OCI-LY1 (cell line): ENCODE results near the gene FKBP1A.

Source experiments
- H2AFZ ChIP-seq: fragments of 200-600 bp; sonication (generic), shearing (Covaris generic); 2 replicates; pipeline ENCODE4 v1.6.0; 2014; ENCODE audit warnings: antibody characterized with exemption, mild to moderate bottlenecking, low read length
- H3F3A ChIP-seq: fragments of 200-600 bp; sonication (generic), shearing (Covaris generic); 2 replicates; pipeline ENCODE4 v1.6.0; 2014; ENCODE audit warnings: mild to moderate bottlenecking, antibody characterized with exemption, low read length, moderate library complexity; ENCODE audit not compliant: insufficient read depth
- H3K27ac ChIP-seq: fragments of 200-600 bp; sonication (generic); 2 replicates; pipeline ENCODE4 v1.5.1; 2014; ENCODE audit warnings: low read length, mixed run types, mild to moderate bottlenecking, low read depth; ENCODE audit not compliant: poor library complexity, severe bottlenecking
- H3K27me3 ChIP-seq: fragments of 200-600 bp; sonication (generic); 2 replicates; pipeline ENCODE4 v1.6.0; 2014; ENCODE audit warnings: antibody characterized with exemption, mild to moderate bottlenecking, low read length, moderate library complexity; ENCODE audit not compliant: insufficient read depth
- H3K36me3 ChIP-seq: fragments of 200-600 bp; sonication (generic); 2 replicates; pipeline ENCODE4 v1.6.1; 2014; ENCODE audit warnings: mild to moderate bottlenecking, antibody characterized with exemption, low read length, moderate library complexity, mixed read lengths; ENCODE audit not compliant: insufficient read depth
- H3K4me1 ChIP-seq: fragments of 200-600 bp; sonication (generic); 2 replicates; pipeline ENCODE4 v1.5.1; 2014; ENCODE audit warnings: mild to moderate bottlenecking, low read length, moderate library complexity; ENCODE audit not compliant: insufficient read depth, severe bottlenecking
- H3K4me2 ChIP-seq: fragments of 200-600 bp; sonication (generic), shearing (Covaris generic); 2 replicates; pipeline ENCODE4 v1.6.1; 2014; ENCODE audit warnings: low read length
- H3K4me3 ChIP-seq: fragments of 200-600 bp; sonication (generic); 2 replicates; pipeline ENCODE4 v1.5.1; 2014; ENCODE audit warnings: low read length, low read depth, mild to moderate bottlenecking, mixed read lengths; ENCODE audit not compliant: poor library complexity, severe bottlenecking
- H3K79me2 ChIP-seq: fragments of 200-600 bp; shearing (Covaris generic); 2 replicates; pipeline ENCODE4 v1.6.1; 2016; ENCODE audit warnings: mixed run types, low read length, mixed read lengths; ENCODE audit not compliant: insufficient read depth
- H3K9ac ChIP-seq: fragments of 200-600 bp; sonication (generic), shearing (Covaris generic); 2 replicates; pipeline ENCODE4 v1.6.1; 2014; ENCODE audit warnings: mild to moderate bottlenecking, low read length, mixed read lengths
- H3K9me2 ChIP-seq: fragments of 200-600 bp; sonication (generic), shearing (Covaris generic); 2 replicates; pipeline ENCODE4 v1.6.1; 2014; ENCODE audit warnings: low read depth, mild to moderate bottlenecking, low read length, mixed read lengths
- H3K9me3 ChIP-seq: fragments of 200-600 bp; shearing (Covaris generic); 2 replicates; pipeline ENCODE4 v1.6.1; 2014; ENCODE audit warnings: low read length, mixed read lengths
- H4K20me1 ChIP-seq: fragments of 200-600 bp; sonication (generic), shearing (Covaris generic); 2 replicates; pipeline ENCODE4 v1.6.0; 2016; ENCODE audit warnings: mild to moderate bottlenecking, low read length; ENCODE audit not compliant: insufficient read depth
- EZH2 ChIP-seq: fragments of 200-600 bp; sonication (generic), shearing (Covaris generic); IDR thresholded peaks from 2 replicates; pipeline ENCODE4 v1.8.0; 2017; ENCODE audit warnings: borderline replicate concordance, mixed run types, mild to moderate bottlenecking, antibody characterized with exemption, low read length, moderate library complexity, mixed read lengths
- TF ChIP-seq, protein P1 (sequence below): fragments of 200-600 bp; sonication (generic), shearing (Covaris generic); IDR thresholded peaks from 2 replicates; pipeline ENCODE4 v1.5.1; 2017; ENCODE audit warnings: mild to moderate bottlenecking, antibody characterized with exemption, low read length, moderate library complexity, mixed read lengths

The FKBP1A gene

DNA sequence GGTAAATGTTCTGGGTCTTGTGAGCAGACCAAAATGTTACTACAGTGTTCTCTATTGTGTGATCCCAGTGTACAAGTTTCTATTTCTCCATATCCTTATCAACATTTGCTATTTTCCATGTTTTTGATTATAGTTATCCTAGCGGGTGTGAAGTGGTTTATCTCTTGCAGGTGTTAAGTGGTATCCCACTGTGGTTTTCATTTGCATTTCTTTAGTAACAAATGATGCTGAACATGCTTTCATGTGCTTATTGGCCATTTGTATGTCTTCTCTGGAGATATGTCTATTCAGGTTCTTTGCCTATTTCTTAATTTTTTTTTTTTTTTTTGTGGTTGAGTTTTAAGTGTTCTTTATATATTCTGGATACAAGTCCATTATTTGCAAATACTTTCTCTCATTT, 38.3 kb upstream of the FKBP1A start:
- H3K4me1 ChIP-seq = peaks cover 16% of the 10 kb centered on the region
- no peak overlapping the region for H3K4me3 ChIP-seq
- H3K27ac ChIP-seq = no peak overlapping the region
- no peaks in the 10 kb centered on the region for H3K79me2 ChIP-seq
- H3K36me3 ChIP-seq = peaks cover 4% of the 10 kb centered on the region
- H3K9me2 ChIP-seq = no peaks in the 10 kb centered on the region
- no peaks in the 10 kb centered on the region for H4K20me1 ChIP-seq
- H3K9ac ChIP-seq = no peak overlapping the region
- no peak overlapping the region for H3K4me2 ChIP-seq
- no peaks in the 10 kb centered on the region for H3K27me3 ChIP-seq
- H3K9me3 ChIP-seq = peaks cover 3% of the 10 kb centered on the region; the same call in 1 of the 2 replicates
- no peaks in the 10 kb centered on the region for H3F3A ChIP-seq
- H2AFZ ChIP-seq = no peak overlapping the region
- TF ChIP-seq EZH2 = no peak
- TF ChIP-seq, protein P1, sequence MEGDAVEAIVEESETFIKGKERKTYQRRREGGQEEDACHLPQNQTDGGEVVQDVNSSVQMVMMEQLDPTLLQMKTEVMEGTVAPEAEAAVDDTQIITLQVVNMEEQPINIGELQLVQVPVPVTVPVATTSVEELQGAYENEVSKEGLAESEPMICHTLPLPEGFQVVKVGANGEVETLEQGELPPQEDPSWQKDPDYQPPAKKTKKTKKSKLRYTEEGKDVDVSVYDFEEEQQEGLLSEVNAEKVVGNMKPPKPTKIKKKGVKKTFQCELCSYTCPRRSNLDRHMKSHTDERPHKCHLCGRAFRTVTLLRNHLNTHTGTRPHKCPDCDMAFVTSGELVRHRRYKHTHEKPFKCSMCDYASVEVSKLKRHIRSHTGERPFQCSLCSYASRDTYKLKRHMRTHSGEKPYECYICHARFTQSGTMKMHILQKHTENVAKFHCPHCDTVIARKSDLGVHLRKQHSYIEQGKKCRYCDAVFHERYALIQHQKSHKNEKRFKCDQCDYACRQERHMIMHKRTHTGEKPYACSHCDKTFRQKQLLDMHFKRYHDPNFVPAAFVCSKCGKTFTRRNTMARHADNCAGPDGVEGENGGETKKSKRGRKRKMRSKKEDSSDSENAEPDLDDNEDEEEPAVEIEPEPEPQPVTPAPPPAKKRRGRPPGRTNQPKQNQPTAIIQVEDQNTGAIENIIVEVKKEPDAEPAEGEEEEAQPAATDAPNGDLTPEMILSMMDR = no peak

GRCh38 chr20:1430004-1430451, 37.2 kb upstream of the FKBP1A start:
- Histone ChIP-seq H3K9ac (no peak overlapping the region), H3F3A (no peaks in the 10 kb centered on the region), H3K4me3 (no peak overlapping the region), H3K9me2 (no peaks in the 10 kb centered on the region), H4K20me1 (no peaks in the 10 kb centered on the region), H3K4me1 (peaks cover 8% of the 10 kb centered on the region), H2AFZ (no peak overlapping the region), H3K36me3 (peaks cover 4% of the 10 kb centered on the region), H3K79me2 (no peaks in the 10 kb centered on the region), H3K27me3 (no peaks in the 10 kb centered on the region), H3K27ac (no peak overlapping the region), H3K9me3 (peaks cover 3% of the 10 kb centered on the region; the same call in 1 of the 2 replicates), H3K4me2 (no peak overlapping the region)
- TF ChIP-seq, protein P1 = no peak
- no peak for TF ChIP-seq EZH2

GRCh38 chr20:1429143-1429728, 36.4 kb upstream of the FKBP1A start:
- no peaks in the 10 kb centered on the region for H3F3A ChIP-seq
- no peak overlapping the region for H3K27ac ChIP-seq
- H4K20me1 ChIP-seq = no peaks in the 10 kb centered on the region
- TF ChIP-seq, protein P1 = no peak
- H3K4me3 ChIP-seq = no peak overlapping the region
- H3K79me2 ChIP-seq = no peaks in the 10 kb centered on the region
- no peaks in the 10 kb centered on the region; the same call in 1 of the 2 replicates for H3K36me3 ChIP-seq
- no peaks in the 10 kb centered on the region for H3K9me2 ChIP-seq
- H3K27me3 ChIP-seq = no peaks in the 10 kb centered on the region
- no peak overlapping the region for H3K4me2 ChIP-seq
- H3K9me3 ChIP-seq = no peaks in the 10 kb centered on the region
- H3K9ac ChIP-seq = no peak overlapping the region
- peaks cover under 1% of the 10 kb centered on the region for H3K4me1 ChIP-seq
- H2AFZ ChIP-seq = no peak overlapping the region
